H1 (cell line): Measurements from ENCODE around the gene PSMB3. TPM values are rescaled to one million over a fixed set of nuclear protein-coding genes. Genes with fewer than 3 reads are reported as not detected.

Experiments used
- CTCF ChIA-PET: fragments of 300-600 bp; sonication (Branson Sonifier 250); formaldehyde crosslinking; loops from one replicate; lab custom pipeline; 2021; ENCODE audit not compliant: partially characterized antibody; lab: Charles Lee
- POLR2A ChIA-PET: fragments of 300-600 bp; sonication (Branson Sonifier 250); formaldehyde crosslinking; loops from one replicate; lab custom pipeline; 2021; ENCODE audit warnings: inconsistent platforms; ENCODE audit not compliant: partially characterized antibody; lab: Charles Lee
- DNase-seq, 2 experiments: peaks; one replicate each; pipeline versions ENCODE4 v3.0.0 to v3.0.0-alpha.2; 2010 to 2022; ENCODE audit warnings: low spot score in 2 of 2, low read depth in 1 of 2, mixed read lengths in 1 of 2
- FAIRE-seq: peaks from 2 replicates; lab custom pipeline; 2011; peaks lifted over from hg19 to GRCh38; lab: Jason Lieb, UNC
- H2AFZ ChIP-seq: 2 replicates; pipeline ENCODE4 v1.8.1; 2012; ENCODE audit warnings: low read length, inconsistent platforms
- H2AK5ac ChIP-seq: 2 replicates; pipeline ENCODE4 v1.6.1; 2013; ENCODE audit warnings: low read depth, low read length
- H2BK120ac ChIP-seq: replicated peaks from 2 replicates; pipeline ENCODE3; 2013; ENCODE audit warnings: low read depth, low read length, inconsistent platforms
- H2BK12ac ChIP-seq: 2 replicates; pipeline ENCODE4 v1.6.1; 2013; ENCODE audit warnings: low read depth, low read length
- H2BK15ac ChIP-seq: 2 replicates; pipeline ENCODE4 v1.6.1; 2013; ENCODE audit warnings: low read length
- H2BK20ac ChIP-seq: 2 replicates; pipeline ENCODE4 v1.6.1; 2013; ENCODE audit warnings: low read length
- H2BK5ac ChIP-seq: 2 replicates; pipeline ENCODE4 v1.6.1; 2013; ENCODE audit warnings: low read depth, low read length
- H3K14ac ChIP-seq: 2 replicates; pipeline ENCODE4 v1.6.1; 2013; ENCODE audit warnings: inconsistent platforms; ENCODE audit not compliant: insufficient read length
- H3K18ac ChIP-seq: 2 replicates; pipeline ENCODE4 v1.6.1; 2013; ENCODE audit warnings: low read length; ENCODE audit errors: extremely low read depth
- H3K23ac ChIP-seq: 2 replicates; pipeline ENCODE4 v1.6.1; 2013; ENCODE audit warnings: inconsistent platforms; ENCODE audit not compliant: insufficient read length
- H3K23me2 ChIP-seq: 2 replicates; pipeline ENCODE4 v1.6.1; 2013; ENCODE audit warnings: low read depth, low read length
- H3K27ac ChIP-seq: 2 replicates; pipeline ENCODE4 v1.6.1; 2011; ENCODE audit warnings: low read depth, low read length, inconsistent platforms
- H3K27me3 ChIP-seq, 4 experiments: replicated peaks in 1 of 4; 1 replicate in 1 of 4; 2 replicates in 3 of 4; pipeline versions ENCODE4 v1.6.1 to v1.8.1; 2011 to 2013; ENCODE audit warnings: low read length in 3 of 4, mild to moderate bottlenecking in 3 of 4, inconsistent platforms in 2 of 4, mixed read lengths in 2 of 4, moderate library complexity in 1 of 4; ENCODE audit not compliant: control insufficient read depth in 3 of 4, insufficient read depth in 3 of 4; ENCODE audit errors: extremely low read depth in 1 of 4
- H3K36me3 ChIP-seq, 4 experiments: 2 replicates each; pipeline versions ENCODE4 v1.6.1 to v1.8.1; 2011 to 2013; ENCODE audit warnings: mild to moderate bottlenecking in 4 of 4, low read length in 3 of 4, moderate library complexity in 2 of 4, control low read depth in 1 of 4, inconsistent platforms in 1 of 4; ENCODE audit not compliant: insufficient read depth in 4 of 4, control insufficient read depth in 2 of 4
- H3K4ac ChIP-seq: replicated peaks from 2 replicates; pipeline ENCODE3; 2013; ENCODE audit warnings: low read length, low read depth, mixed read lengths, inconsistent platforms; ENCODE audit not compliant: insufficient read length
- H3K4me1 ChIP-seq, 4 experiments: replicated peaks in 1 of 4; 1 replicate in 1 of 4; 2 replicates in 3 of 4; pipeline versions ENCODE4 v1.6.1 to v1.8.1; 2011 to 2013; ENCODE audit warnings: low read length in 3 of 4, inconsistent platforms in 2 of 4, mixed read lengths in 1 of 4; ENCODE audit not compliant: insufficient read depth in 4 of 4, control insufficient read depth in 3 of 4
- H3K4me2 ChIP-seq, 2 experiments: 2 replicates each; pipeline versions ENCODE4 v1.6.1 to v1.8.1; 2011 to 2013; ENCODE audit warnings: low read depth in 2 of 2, low read length in 2 of 2, control low read depth in 1 of 2, inconsistent platforms in 1 of 2, mild to moderate bottlenecking in 1 of 2; ENCODE audit not compliant: insufficient read depth in 1 of 2
- H3K4me3 ChIP-seq, 4 experiments: fragments of 200-600, 300-600 bp in 1 of 4; sonication (generic), shearing (Covaris generic), sonication (Bioruptor Twin) in 1 of 4; 2 replicates each; pipeline versions ENCODE4 v1.5.1 to v1.8.1; 2011 to 2016; ENCODE audit warnings: low read length in 4 of 4, low read depth in 3 of 4, control low read depth in 2 of 4, inconsistent platforms in 2 of 4, mild to moderate bottlenecking in 2 of 4, mixed read lengths in 1 of 4, moderate library complexity in 1 of 4; ENCODE audit not compliant: insufficient read depth in 2 of 4; ENCODE audit errors: extremely low read depth in 1 of 4
- H3K56ac ChIP-seq: replicated peaks from 2 replicates; pipeline ENCODE3; 2013; ENCODE audit warnings: low read depth, mild to moderate bottlenecking, mixed read lengths, low read length, inconsistent platforms; ENCODE audit not compliant: insufficient read length
- H3K79me1 ChIP-seq: 2 replicates; pipeline ENCODE4 v1.6.1; 2013; ENCODE audit warnings: low read depth, low read length, control low read depth
- H3K79me2 ChIP-seq, 2 experiments: 2 replicates each; pipeline versions ENCODE4 v1.6.1 to v1.8.1; 2012 to 2013; ENCODE audit warnings: low read length in 2 of 2, mild to moderate bottlenecking in 2 of 2, inconsistent platforms in 1 of 2; ENCODE audit not compliant: insufficient read depth in 2 of 2, control insufficient read depth in 1 of 2
- H3K9ac ChIP-seq, 4 experiments: replicated peaks in 1 of 4; 1 replicate in 1 of 4; 2 replicates in 3 of 4; pipeline versions ENCODE4 v1.6.1 to v1.8.1; 2011 to 2013; ENCODE audit warnings: low read depth in 3 of 4, low read length in 3 of 4, control low read depth in 2 of 4, mild to moderate bottlenecking in 2 of 4, moderate library complexity in 2 of 4, inconsistent platforms in 1 of 4; ENCODE audit errors: extremely low read depth in 1 of 4
- H3K9me3 ChIP-seq, 2 experiments: 2 replicates each; pipeline versions ENCODE4 v1.6.1 to v1.8.1; 2012 to 2013; ENCODE audit warnings: mild to moderate bottlenecking in 2 of 2, moderate library complexity in 2 of 2, control low read depth in 1 of 2, inconsistent platforms in 1 of 2, low read depth in 1 of 2, low read length in 1 of 2, mixed read lengths in 1 of 2; ENCODE audit not compliant: insufficient read depth in 2 of 2
- H4K20me1 ChIP-seq, 2 experiments: replicated peaks in 1 of 2; 2 replicates each; pipeline versions ENCODE3 to v1.8.1; 2011 to 2013; ENCODE audit warnings: inconsistent platforms in 2 of 2, low read length in 2 of 2, mild to moderate bottlenecking in 1 of 2; ENCODE audit not compliant: insufficient read depth in 2 of 2, control insufficient read depth in 1 of 2
- H4K5ac ChIP-seq: 2 replicates; pipeline ENCODE4 v1.6.1; 2013; ENCODE audit warnings: low read length, low read depth, mixed read lengths, inconsistent platforms; ENCODE audit not compliant: insufficient read length
- H4K8ac ChIP-seq: 2 replicates; pipeline ENCODE4 v1.8.0; 2013; ENCODE audit warnings: mild to moderate bottlenecking, moderate library complexity, low read length, inconsistent platforms; ENCODE audit not compliant: insufficient read depth; ENCODE audit errors: extremely low read depth
- H4K91ac ChIP-seq: replicated peaks from 2 replicates; pipeline ENCODE3; 2013; ENCODE audit warnings: low read length, mixed read lengths, inconsistent platforms; ENCODE audit not compliant: insufficient read length
- ASH2L ChIP-seq: fragments of 200-600, 300-600 bp; sonication (generic); IDR thresholded peaks from one replicate; pipeline ENCODE4 v1.7.1; 2017; ENCODE audit warnings: low read length
- CHD1 ChIP-seq: IDR thresholded peaks from 2 replicates; pipeline ENCODE4 v1.6.1; 2012; ENCODE audit warnings: low read depth, low read length, improper control_type of control experiment
- SIX5 ChIP-seq: IDR thresholded peaks from 2 replicates; pipeline ENCODE4 v1.6.1; 2011; ENCODE audit warnings: mild to moderate bottlenecking, low read depth, low read length
- SP2 ChIP-seq: IDR thresholded peaks from 2 replicates; pipeline ENCODE4 v1.6.1; 2012; ENCODE audit warnings: mild to moderate bottlenecking, low read length, inconsistent platforms
- SP4 ChIP-seq: IDR thresholded peaks from 2 replicates; pipeline ENCODE4 v1.6.1; 2012; ENCODE audit warnings: low read length, inconsistent platforms
- WGBS, 2 experiments: shearing (Covaris generic) in 1 of 2; methylation state at CpG; one replicate each; pipeline versions ENCODE4 v1.1.6 to v1.1.7; 2013 to 2015; ENCODE audit warnings: low lambda C conversion rate in 2 of 2, mixed read lengths in 2 of 2, inconsistent platforms in 1 of 2, low coverage in 1 of 2, missing lambda C conversion rate in 1 of 2; ENCODE audit not compliant: insufficient replicate concordance in 2 of 2, insufficient coverage in 1 of 2, insufficient read length in 1 of 2; ENCODE audit errors: extremely low coverage in 1 of 2, missing lambda C conversion rate in 1 of 2; 5-methylcytosine and 5-hydroxymethylcytosine counted together
- polyA plus RNA-seq, 7 experiments: library from polyadenylated mRNA; depleted of rRNA in 3 of 7; stranded (reverse) in 5 of 7; unstranded in 2 of 7; fragments of >200 nt in 5 of 7; fragments of 200-250 nt in 2 of 7; gene quantifications; 1 replicate in 5 of 7; 2 replicates in 1 of 7; 4 replicates in 1 of 7; pipeline versions ENCODE4 v1.2.1 to v1.2.3, GENCODE V29; 2011 to 2013; ENCODE audit warnings: missing spikeins in 2 of 7, mixed read lengths in 2 of 7
- total RNA-seq: library from RNA; stranded (reverse); fragmentation: NEBNext Ultra II Directional; extraction: Animal tissue kit (Norgen Biotek cat#: 25700); gene quantifications from 2 replicates; pipeline ENCODE4 v1.2.1, GENCODE V29; 2021

PSMB3 gene
- total and polyA plus RNA-seq, 2 of the 8 experiments (the other 6 are each of a cell fraction or from before 2014, with no cell fraction given): 291 to 914 TPM

DNA sequence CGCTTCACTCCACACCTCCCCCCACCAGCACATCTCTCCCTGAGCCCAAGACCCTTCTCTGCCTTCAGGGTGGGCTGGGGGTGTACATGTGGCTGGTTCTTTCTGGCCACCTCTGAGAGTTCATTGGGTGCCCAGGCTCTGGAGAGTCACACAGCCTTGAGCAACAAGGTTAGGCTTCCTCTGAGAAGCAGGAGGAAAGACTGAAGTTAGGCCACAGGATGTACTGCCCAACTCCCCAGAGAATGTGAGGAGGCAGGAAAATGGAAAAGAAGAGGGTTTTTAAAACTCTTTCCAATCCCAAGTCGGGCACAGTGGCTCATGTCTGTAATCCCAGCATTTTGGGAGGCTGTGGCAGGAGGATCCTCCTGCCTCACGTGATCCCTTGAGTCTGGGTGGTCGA is 11.7 kb upstream of the PSMB3 start:
- no peak overlapping the region for H3K4me3 ChIP-seq
- 90% methylated on average over 4 of the region's 4 CpGs; no CpG with 5 or more reads in 1 of the 2 experiments for WGBS, 2 experiments
- peaks cover 38 to 53% of the 10 kb centered on the region in 2 experiments for H4K20me1 ChIP-seq
- no peak overlapping the region for H2BK15ac ChIP-seq
- DNase-seq (no peak), FAIRE-seq (no peak)
- H3K4me2 ChIP-seq: no peak overlapping the region
- no peak overlapping the region for H2BK120ac ChIP-seq
- H2AK5ac ChIP-seq: no peak overlapping the region
- H3K23me2 ChIP-seq: 0 out of 2 replicates have a peak, but pooled peaks cover under 1% of the 10 kb centered on the region
- H2BK20ac ChIP-seq: no peak overlapping the region
- no peak overlapping the region for H2BK5ac ChIP-seq
- H3K79me2 ChIP-seq: peaks cover 32 to 67% of the 10 kb centered on the region in 2 experiments
- H4K5ac ChIP-seq: no peak overlapping the region
- no peak overlapping the region for H3K4ac ChIP-seq
- H3K18ac ChIP-seq: no peak overlapping the region
- H2AFZ ChIP-seq: no peak overlapping the region
- H4K91ac ChIP-seq: no peak overlapping the region
- no peak overlapping the region for H3K14ac ChIP-seq
- peaks cover 26% of the 10 kb centered on the region for H3K79me1 ChIP-seq
- no peaks in the 10 kb centered on the region for H3K9me3 ChIP-seq
- no peak overlapping the region for H3K9ac ChIP-seq
- H4K8ac ChIP-seq: no peak overlapping the region
- peaks cover 2 to 28% (median 14%) of the 10 kb centered on the region in 4 experiments; a peak in 7 of 8 replicates for H3K36me3 ChIP-seq
- no peak overlapping the region for H2BK12ac ChIP-seq
- peaks cover under 1 to 26% (median 13%) of the 10 kb centered on the region in 4 experiments for H3K4me1 ChIP-seq
- POLR2A ChIA-PET: interaction anchor here (1.4 kb wide), 1 partner anchor 64 kb away, joined by 4 read pairs; no protein-coding TSS in a partner anchor
- no peak overlapping the region for H3K56ac ChIP-seq
- no peak overlapping the region for H3K23ac ChIP-seq
- CTCF ChIA-PET: no interaction called here
- H3K27me3 ChIP-seq: no peaks in the 10 kb centered on the region
- H3K27ac ChIP-seq: no peak overlapping the region
- no peak for TF ChIP-seq SIX5
- no peak for TF ChIP-seq ASH2L
- TF ChIP-seq SP4: no peak
- TF ChIP-seq CHD1: no peak
- TF ChIP-seq SP2: no peak
